OCI-LY3 (cell line): Measurements from ENCODE around the gene ZCCHC14.

Source experiments
- CTCF ChIP-seq: fragments of 200-600, 300-600 bp; sonication (generic); IDR thresholded peaks from 2 replicates; pipeline ENCODE4 v1.5.1; 2014; ENCODE audit warnings: antibody characterized with exemption, low read length, low read depth
- EZH2phosphoT487 ChIP-seq: fragments of 200-600 bp; shearing (Covaris generic); IDR thresholded peaks from 2 replicates; pipeline ENCODE4 v1.6.1; 2018; ENCODE audit warnings: antibody characterized with exemption, mixed run types, low read depth

DNA sequence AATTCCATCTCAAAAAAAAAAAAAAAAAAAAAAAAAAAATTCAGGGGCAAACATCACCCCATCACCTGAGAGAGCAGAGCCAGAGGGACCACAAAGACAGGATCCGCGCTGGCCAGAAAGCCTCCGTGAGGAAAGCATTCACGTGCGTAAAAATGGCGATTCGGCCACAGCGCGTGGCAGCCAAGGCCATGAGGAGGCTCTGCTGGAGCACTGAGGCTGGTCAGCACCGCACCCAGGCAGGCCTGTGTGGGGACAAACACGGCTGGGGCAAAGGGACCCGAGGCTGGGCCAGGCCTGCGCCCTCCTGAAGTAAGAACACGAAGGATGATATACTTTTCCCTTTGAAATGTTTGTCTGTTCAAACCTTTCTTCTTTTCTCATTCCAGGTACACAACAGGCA, 55.5 kb downstream of the ZCCHC14 start:
- TF ChIP-seq CTCF (no peak), EZH2phosphoT487 (no peak)
